ENCODE results near the gene RCSD1.

The RCSD1 gene

DNA sequence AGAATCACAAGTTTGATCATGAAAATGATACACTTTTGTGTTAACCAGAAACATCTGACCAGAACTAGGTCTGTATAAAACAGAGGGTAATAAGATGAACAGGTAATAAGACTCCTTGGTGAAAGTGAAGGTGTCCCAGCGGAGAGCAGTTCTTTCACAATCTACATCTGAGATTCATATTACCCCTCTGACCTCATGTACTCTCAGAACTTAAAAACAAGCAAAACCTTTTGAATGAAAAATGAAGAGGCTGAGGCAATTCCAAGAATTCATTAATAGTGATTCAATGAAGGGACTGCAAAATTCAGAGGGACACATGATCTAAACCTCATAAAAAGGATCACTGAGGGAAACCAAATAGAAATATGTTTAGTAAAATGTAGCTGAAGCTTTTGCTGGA lies 80.8 kb downstream of the RCSD1 start:
- Histone ChIP-seq H3K27ac (ENCODE audit: low read depth, low read length) (no peak overlapping the region), H3K9me2 (replicated peaks; ENCODE audit: insufficient read depth, low read length) (no peaks in the 10 kb centered on the region), H3K27me3 (ENCODE audit: low read length) (no peaks in the 10 kb centered on the region), H3K9ac (ENCODE audit: low read length) (no peak overlapping the region), H3K79me2 (ENCODE audit: insufficient read depth, low read length) (no peaks in the 10 kb centered on the region), H3K36me3 (ENCODE audit: low read length) (no peaks in the 10 kb centered on the region), H3K4me2 (ENCODE audit: low read depth, low read length, poor library complexity, severe bottlenecking) (no peak overlapping the region), H2AFZ (ENCODE audit: low read depth, low read length, severe bottlenecking) (no peak overlapping the region), H3K4me3 (ENCODE audit: insufficient read depth, low read length, poor library complexity, severe bottlenecking) (no peak overlapping the region), H4K20me1 (ENCODE audit: low read depth, low read length) (no peaks in the 10 kb centered on the region), H3F3A (ENCODE audit: insufficient read depth) (peaks cover 8% of the 10 kb centered on the region; the same call in 1 of the 2 replicates), H3K9me3 (ENCODE audit: insufficient read depth, low read length) (no peaks in the 10 kb centered on the region)
- TF ChIP-seq, protein P1, sequence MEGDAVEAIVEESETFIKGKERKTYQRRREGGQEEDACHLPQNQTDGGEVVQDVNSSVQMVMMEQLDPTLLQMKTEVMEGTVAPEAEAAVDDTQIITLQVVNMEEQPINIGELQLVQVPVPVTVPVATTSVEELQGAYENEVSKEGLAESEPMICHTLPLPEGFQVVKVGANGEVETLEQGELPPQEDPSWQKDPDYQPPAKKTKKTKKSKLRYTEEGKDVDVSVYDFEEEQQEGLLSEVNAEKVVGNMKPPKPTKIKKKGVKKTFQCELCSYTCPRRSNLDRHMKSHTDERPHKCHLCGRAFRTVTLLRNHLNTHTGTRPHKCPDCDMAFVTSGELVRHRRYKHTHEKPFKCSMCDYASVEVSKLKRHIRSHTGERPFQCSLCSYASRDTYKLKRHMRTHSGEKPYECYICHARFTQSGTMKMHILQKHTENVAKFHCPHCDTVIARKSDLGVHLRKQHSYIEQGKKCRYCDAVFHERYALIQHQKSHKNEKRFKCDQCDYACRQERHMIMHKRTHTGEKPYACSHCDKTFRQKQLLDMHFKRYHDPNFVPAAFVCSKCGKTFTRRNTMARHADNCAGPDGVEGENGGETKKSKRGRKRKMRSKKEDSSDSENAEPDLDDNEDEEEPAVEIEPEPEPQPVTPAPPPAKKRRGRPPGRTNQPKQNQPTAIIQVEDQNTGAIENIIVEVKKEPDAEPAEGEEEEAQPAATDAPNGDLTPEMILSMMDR (IDR thresholded peaks at IDR 0.05; ENCODE audit: insufficient read depth, low read length, poor library complexity, severe bottlenecking), result no peak
- no peak for TF ChIP-seq EZH2phosphoT487 (conservative IDR thresholded peaks at IDR 0.05; ENCODE audit: low read length)

DNA sequence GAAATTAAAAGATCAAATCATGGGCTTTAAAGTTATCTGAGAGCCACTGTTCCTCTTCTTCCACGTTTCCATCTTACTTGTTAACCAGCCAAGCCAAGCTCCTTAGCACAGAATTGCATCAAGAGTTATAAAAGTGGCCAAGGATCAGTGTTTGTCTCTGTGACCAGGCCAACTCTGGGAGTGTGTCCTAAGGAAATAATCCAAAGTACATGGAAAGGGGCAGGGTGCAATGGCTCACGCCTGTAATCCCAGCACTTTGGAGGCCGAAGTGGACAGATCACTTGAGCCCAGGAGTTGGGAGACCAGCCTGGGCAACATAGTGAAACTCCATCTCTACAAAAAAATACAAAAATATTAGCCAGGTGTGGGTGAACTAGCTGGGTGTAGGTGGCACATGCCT lies 81.8 kb downstream of the RCSD1 start:
- Histone ChIP-seq H3K4me3 (ENCODE audit: insufficient read depth, low read length, poor library complexity, severe bottlenecking) (no peak overlapping the region), H2AFZ (ENCODE audit: low read depth, low read length, severe bottlenecking) (no peak overlapping the region), H3K27ac (ENCODE audit: low read depth, low read length) (no peak overlapping the region), H4K20me1 (ENCODE audit: low read depth, low read length) (no peaks in the 10 kb centered on the region), H3K27me3 (ENCODE audit: low read length) (no peaks in the 10 kb centered on the region), H3K4me2 (ENCODE audit: low read depth, low read length, poor library complexity, severe bottlenecking) (no peak overlapping the region), H3K9ac (ENCODE audit: low read length) (no peak overlapping the region), H3F3A (ENCODE audit: insufficient read depth) (peaks cover 9% of the 10 kb centered on the region; the same call in 1 of the 2 replicates), H3K79me2 (ENCODE audit: insufficient read depth, low read length) (no peaks in the 10 kb centered on the region), H3K36me3 (ENCODE audit: low read length) (no peaks in the 10 kb centered on the region), H3K9me2 (replicated peaks; ENCODE audit: insufficient read depth, low read length) (no peaks in the 10 kb centered on the region), H3K9me3 (ENCODE audit: insufficient read depth, low read length) (no peaks in the 10 kb centered on the region)
- TF ChIP-seq EZH2phosphoT487 (conservative IDR thresholded peaks at IDR 0.05; ENCODE audit: low read length), result no peak
- TF ChIP-seq, protein P1 (IDR thresholded peaks at IDR 0.05; ENCODE audit: insufficient read depth, low read length, poor library complexity, severe bottlenecking), result no peak

DNA sequence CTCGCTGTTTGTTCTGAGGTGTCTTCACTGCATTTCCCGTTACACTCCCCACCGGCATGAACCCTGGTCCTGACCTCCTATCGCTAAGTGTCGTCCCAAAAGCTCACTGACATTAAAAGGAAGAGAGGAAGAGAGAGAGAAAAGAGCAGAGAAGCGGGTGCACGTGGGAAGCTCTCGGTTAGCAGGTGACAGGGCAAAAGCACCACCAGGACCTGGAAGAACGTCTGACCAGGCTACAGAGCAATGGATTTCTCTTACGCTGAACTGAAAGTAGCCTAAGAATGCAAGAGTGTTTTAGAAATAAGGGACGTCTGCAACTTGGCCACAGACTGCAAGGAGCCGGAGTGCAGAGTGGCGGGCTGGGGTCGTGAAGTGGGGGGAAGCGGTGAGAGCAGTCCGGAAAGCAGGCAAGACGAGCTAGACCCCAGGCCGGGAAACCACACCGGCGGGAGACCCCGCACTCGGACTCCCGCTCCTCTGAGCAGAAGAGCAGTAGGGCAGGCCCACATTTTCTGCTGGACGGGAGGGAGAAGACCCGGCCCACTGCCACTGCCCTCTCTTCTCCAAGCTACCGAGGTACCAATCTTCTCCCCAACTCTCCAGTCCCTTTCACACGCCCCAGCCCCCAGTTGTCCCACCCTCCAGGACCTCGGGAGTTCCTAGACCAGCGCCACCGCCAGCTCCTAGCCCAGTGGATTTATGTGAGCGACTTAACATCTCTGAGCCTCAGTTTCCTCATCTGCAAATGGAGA lies 83.5 kb downstream of the RCSD1 start:
- H3K27ac ChIP-seq (ENCODE audit: low read depth, low read length), result no peak overlapping the region
- no peaks in the 10 kb centered on the region for H3K36me3 ChIP-seq (ENCODE audit: low read length)
- no peaks in the 10 kb centered on the region for H3K79me2 ChIP-seq (ENCODE audit: insufficient read depth, low read length)
- no peaks in the 10 kb centered on the region for H3K9me3 ChIP-seq (ENCODE audit: insufficient read depth, low read length)
- H4K20me1 ChIP-seq (ENCODE audit: low read depth, low read length), result no peaks in the 10 kb centered on the region
- TF ChIP-seq, protein P1 (IDR thresholded peaks at IDR 0.05; ENCODE audit: insufficient read depth, low read length, poor library complexity, severe bottlenecking), result no peak
- no peaks in the 10 kb centered on the region for H3K9me2 ChIP-seq (replicated peaks; ENCODE audit: insufficient read depth, low read length)
- H3K4me2 ChIP-seq (ENCODE audit: low read depth, low read length, poor library complexity, severe bottlenecking), result peak overlapping the region; percentile 98
- H3K9ac ChIP-seq (ENCODE audit: low read length), result peak overlapping the region; percentile 72
- peaks cover 15% of the 10 kb centered on the region; the same call in 1 of the 2 replicates for H3F3A ChIP-seq (ENCODE audit: insufficient read depth)
- peak overlapping the region; percentile 71 for H3K4me3 ChIP-seq (ENCODE audit: insufficient read depth, low read length, poor library complexity, severe bottlenecking)
- no peaks in the 10 kb centered on the region for H3K27me3 ChIP-seq (ENCODE audit: low read length)
- H2AFZ ChIP-seq (ENCODE audit: low read depth, low read length, severe bottlenecking), result peak overlapping the region; percentile 83
